ENCODE results near the gene SH3GL3.

The SH3GL3 gene

GRCh38 chr15:83515164-83515563, 68.0 kb downstream of the SH3GL3 start:
- Histone ChIP-seq H3K4me1 (ENCODE audit: control insufficient read depth, insufficient read depth, low read length) (peaks cover 4% of the 10 kb centered on the region), H3K36me3 (ENCODE audit: control insufficient read depth, insufficient read depth, low read length) (no peaks in the 10 kb centered on the region), H3K27me3 (ENCODE audit: control insufficient read depth, insufficient read depth, low read length) (peaks cover 26% of the 10 kb centered on the region), H3K9me3 (ENCODE audit: control insufficient read depth, insufficient read depth, low read length) (no peaks in the 10 kb centered on the region), H3K4me3 (ENCODE audit: low read depth, low read length) (no peak overlapping the region), H3K9ac (ENCODE audit: low read depth, low read length) (no peak overlapping the region)

DNA sequence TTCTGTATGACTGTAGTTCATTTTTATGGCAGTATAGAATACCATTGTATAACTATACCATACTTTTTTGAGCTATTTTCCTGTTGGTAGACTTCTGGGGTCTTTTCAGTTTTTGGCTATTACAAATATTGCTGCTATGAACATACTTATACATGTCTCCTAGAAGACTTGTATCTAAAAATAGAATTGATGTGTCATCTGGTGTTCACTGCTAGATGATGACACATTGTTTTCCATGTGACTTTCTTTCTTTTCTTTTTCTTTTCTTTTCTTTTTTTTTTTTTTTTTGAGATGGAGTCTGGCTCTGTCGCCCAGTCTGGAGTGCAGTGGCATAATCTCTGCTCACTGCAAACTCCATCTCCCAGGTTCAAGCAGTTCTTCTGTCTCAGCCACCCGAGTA, 69.8 kb downstream of the SH3GL3 start:
- Histone ChIP-seq H3K4me1 (ENCODE audit: control insufficient read depth, insufficient read depth, low read length) (peaks cover 3% of the 10 kb centered on the region), H3K27me3 (ENCODE audit: control insufficient read depth, insufficient read depth, low read length) (peaks cover 19% of the 10 kb centered on the region), H3K36me3 (ENCODE audit: control insufficient read depth, insufficient read depth, low read length) (no peaks in the 10 kb centered on the region), H3K9me3 (ENCODE audit: control insufficient read depth, insufficient read depth, low read length) (no peaks in the 10 kb centered on the region), H3K9ac (ENCODE audit: low read depth, low read length) (no peak overlapping the region), H3K4me3 (ENCODE audit: low read depth, low read length) (no peak overlapping the region)

GRCh38 chr15:83526319-83526718, 79.2 kb downstream of the SH3GL3 start:
- H3K36me3 ChIP-seq (ENCODE audit: control insufficient read depth, insufficient read depth, low read length): no peaks in the 10 kb centered on the region
- H3K27me3 ChIP-seq (ENCODE audit: control insufficient read depth, insufficient read depth, low read length): no peaks in the 10 kb centered on the region
- H3K9ac ChIP-seq (ENCODE audit: low read depth, low read length): no peak overlapping the region
- H3K4me1 ChIP-seq (ENCODE audit: control insufficient read depth, insufficient read depth, low read length): no peaks in the 10 kb centered on the region
- H3K9me3 ChIP-seq (ENCODE audit: control insufficient read depth, insufficient read depth, low read length): no peaks in the 10 kb centered on the region
- H3K4me3 ChIP-seq (ENCODE audit: low read depth, low read length): no peak overlapping the region

DNA sequence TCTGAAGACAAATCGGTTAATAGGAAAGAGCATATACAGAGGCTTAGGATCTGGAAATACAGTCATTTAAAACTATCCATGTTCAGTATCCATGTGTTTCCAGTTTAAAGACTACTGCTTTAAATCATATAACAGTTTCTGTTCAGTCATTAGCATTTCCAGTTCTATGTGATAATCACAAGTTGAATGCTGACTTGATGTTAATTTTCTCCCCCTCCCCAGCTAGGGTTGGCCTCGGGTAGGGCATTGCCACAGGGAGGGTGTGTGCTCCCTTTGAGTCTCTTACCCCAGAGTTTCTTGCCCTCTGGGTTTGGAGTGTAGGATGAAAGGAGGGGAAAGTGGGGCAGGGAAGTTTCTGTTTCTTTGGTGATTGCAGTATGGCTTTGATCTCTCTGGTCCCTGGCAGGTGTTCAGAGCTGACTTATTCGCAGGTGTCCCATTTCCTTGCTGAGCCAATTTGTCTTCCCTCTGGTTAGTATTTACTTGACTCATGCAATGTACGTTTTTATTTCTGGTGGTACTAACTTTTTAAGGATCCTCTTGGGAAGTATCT, 86.3 kb downstream of the SH3GL3 start:
- Histone ChIP-seq H3K36me3 (ENCODE audit: control insufficient read depth, insufficient read depth, low read length) (no peaks in the 10 kb centered on the region), H3K27me3 (ENCODE audit: control insufficient read depth, insufficient read depth, low read length) (no peaks in the 10 kb centered on the region), H3K4me3 (ENCODE audit: low read depth, low read length) (no peak overlapping the region), H3K9ac (ENCODE audit: low read depth, low read length) (no peak overlapping the region), H3K9me3 (ENCODE audit: control insufficient read depth, insufficient read depth, low read length) (no peaks in the 10 kb centered on the region), H3K4me1 (ENCODE audit: control insufficient read depth, insufficient read depth, low read length) (no peaks in the 10 kb centered on the region)

- Histone ChIP-seq H3K9ac (ENCODE audit: low read depth, low read length) (no peak overlapping the region), H3K4me1 (ENCODE audit: control insufficient read depth, insufficient read depth, low read length) (no peaks in the 10 kb centered on the region), H3K9me3 (ENCODE audit: control insufficient read depth, insufficient read depth, low read length) (no peaks in the 10 kb centered on the region), H3K27me3 (ENCODE audit: control insufficient read depth, insufficient read depth, low read length) (no peaks in the 10 kb centered on the region), H3K36me3 (ENCODE audit: control insufficient read depth, insufficient read depth, low read length) (no peaks in the 10 kb centered on the region), H3K4me3 (ENCODE audit: low read depth, low read length) (no peak overlapping the region)
These were observed 90.5 kb downstream of the SH3GL3 start for GRCh38 chr15:83537606-83538005.

DNA sequence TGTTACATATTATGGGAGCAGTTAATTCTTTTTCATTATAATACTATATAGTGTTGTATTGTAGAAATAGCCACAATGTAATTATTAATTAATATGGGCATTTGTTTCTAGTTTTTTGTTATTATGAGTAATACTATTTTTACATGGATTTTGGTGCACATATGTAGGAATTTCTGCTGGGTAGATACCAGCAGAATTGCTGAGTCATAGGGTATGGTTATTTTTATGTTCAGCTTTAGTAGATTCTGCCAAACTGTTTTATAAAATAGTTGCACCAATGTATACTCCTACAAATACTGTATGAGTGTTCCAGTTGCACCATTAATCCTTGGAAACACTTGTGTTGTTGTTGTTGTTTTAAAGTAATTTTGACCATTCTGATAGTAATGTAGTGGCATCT, 91.5 kb downstream of the SH3GL3 start:
- H3K36me3 ChIP-seq (ENCODE audit: control insufficient read depth, insufficient read depth, low read length): no peaks in the 10 kb centered on the region
- no peak overlapping the region for H3K4me3 ChIP-seq (ENCODE audit: low read depth, low read length)
- H3K27me3 ChIP-seq (ENCODE audit: control insufficient read depth, insufficient read depth, low read length): no peaks in the 10 kb centered on the region
- H3K4me1 ChIP-seq (ENCODE audit: control insufficient read depth, insufficient read depth, low read length): no peaks in the 10 kb centered on the region
- H3K9me3 ChIP-seq (ENCODE audit: control insufficient read depth, insufficient read depth, low read length): no peaks in the 10 kb centered on the region
- H3K9ac ChIP-seq (ENCODE audit: low read depth, low read length): no peak overlapping the region

GRCh38 chr15:83545804-83546511, 98.8 kb downstream of the SH3GL3 start:
- Histone ChIP-seq H3K27me3 (ENCODE audit: control insufficient read depth, insufficient read depth, low read length) (no peaks in the 10 kb centered on the region), H3K9ac (ENCODE audit: low read depth, low read length) (no peak overlapping the region)

DNA sequence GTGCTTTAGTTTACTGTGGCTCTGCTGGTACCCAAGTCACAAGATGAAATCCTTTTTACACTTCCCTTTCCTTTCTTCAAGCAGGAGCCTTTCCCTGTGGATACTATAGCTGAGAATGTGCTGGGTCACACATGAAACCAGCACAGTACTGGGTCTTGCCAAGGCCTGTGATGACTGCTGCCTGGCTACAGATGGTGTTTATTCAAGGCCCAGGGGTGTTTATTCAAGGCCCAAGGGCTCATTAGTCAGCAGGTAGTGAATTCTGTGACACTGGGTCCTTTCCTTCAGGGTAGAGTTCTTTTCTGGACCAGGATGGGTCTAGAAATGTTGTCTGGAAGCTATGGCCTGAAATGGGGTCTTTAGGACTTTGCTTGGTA, 99.4 kb downstream of the SH3GL3 start:
- Histone ChIP-seq H3K4me3 (ENCODE audit: low read depth, low read length) (no peak overlapping the region), H3K4me1 (ENCODE audit: control insufficient read depth, insufficient read depth, low read length) (peaks cover 9% of the 10 kb centered on the region), H3K9me3 (ENCODE audit: control insufficient read depth, insufficient read depth, low read length) (no peaks in the 10 kb centered on the region), H3K27me3 (ENCODE audit: control insufficient read depth, insufficient read depth, low read length) (no peaks in the 10 kb centered on the region), H3K9ac (ENCODE audit: low read depth, low read length) (no peak overlapping the region), H3K36me3 (ENCODE audit: control insufficient read depth, insufficient read depth, low read length) (no peaks in the 10 kb centered on the region)

More at GRCh38 chr15:83545804-83546511, 98.8 kb downstream of the SH3GL3 start:
- Histone ChIP-seq H3K9me3 (ENCODE audit: control insufficient read depth, insufficient read depth, low read length) (no peaks in the 10 kb centered on the region), H3K4me1 (ENCODE audit: control insufficient read depth, insufficient read depth, low read length) (peaks cover 9% of the 10 kb centered on the region), H3K36me3 (ENCODE audit: control insufficient read depth, insufficient read depth, low read length) (no peaks in the 10 kb centered on the region), H3K4me3 (ENCODE audit: low read depth, low read length) (no peak overlapping the region)

- H3K9me3 ChIP-seq (ENCODE audit: control insufficient read depth, insufficient read depth, low read length): no peaks in the 10 kb centered on the region
- no peaks in the 10 kb centered on the region for H3K27me3 ChIP-seq (ENCODE audit: control insufficient read depth, insufficient read depth, low read length)
- H3K4me3 ChIP-seq (ENCODE audit: low read depth, low read length): no peak overlapping the region
- H3K9ac ChIP-seq (ENCODE audit: low read depth, low read length): no peak overlapping the region
- no peaks in the 10 kb centered on the region for H3K36me3 ChIP-seq (ENCODE audit: control insufficient read depth, insufficient read depth, low read length)
- H3K4me1 ChIP-seq (ENCODE audit: control insufficient read depth, insufficient read depth, low read length): peaks cover 9% of the 10 kb centered on the region
These were observed 100.0 kb downstream of the SH3GL3 start for GRCh38 chr15:83547168-83547567.

DNA sequence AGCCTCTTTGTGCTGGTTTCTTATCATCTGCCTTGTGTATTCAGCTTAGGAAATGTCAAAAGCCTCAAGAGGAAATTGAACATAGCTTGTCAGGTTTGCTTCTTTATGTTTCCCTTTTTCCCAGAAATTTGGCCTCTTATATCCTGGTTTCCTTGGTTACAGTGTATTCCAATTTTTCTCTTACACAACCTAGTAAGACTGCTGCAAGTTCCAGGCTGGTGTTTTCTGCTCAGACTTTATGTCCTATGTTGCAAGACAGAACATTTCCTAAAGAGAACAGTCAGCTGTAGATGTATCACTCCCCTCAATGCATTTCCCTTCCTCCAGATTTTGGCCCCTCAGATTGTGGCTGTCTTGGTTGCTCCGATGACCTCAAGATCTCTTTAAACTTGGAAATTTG, 102.5 kb downstream of the SH3GL3 start:
- H3K9me3 ChIP-seq (ENCODE audit: control insufficient read depth, insufficient read depth, low read length): no peaks in the 10 kb centered on the region
- H3K36me3 ChIP-seq (ENCODE audit: control insufficient read depth, insufficient read depth, low read length): no peaks in the 10 kb centered on the region
- H3K27me3 ChIP-seq (ENCODE audit: control insufficient read depth, insufficient read depth, low read length): no peaks in the 10 kb centered on the region
- H3K9ac ChIP-seq (ENCODE audit: low read depth, low read length): no peak overlapping the region
- peaks cover 9% of the 10 kb centered on the region for H3K4me1 ChIP-seq (ENCODE audit: control insufficient read depth, insufficient read depth, low read length)
- H3K4me3 ChIP-seq (ENCODE audit: low read depth, low read length): no peak overlapping the region

- Histone ChIP-seq H3K27me3 (ENCODE audit: control insufficient read depth, insufficient read depth, low read length) (no peaks in the 10 kb centered on the region), H3K4me1 (ENCODE audit: control insufficient read depth, insufficient read depth, low read length) (no peaks in the 10 kb centered on the region), H3K4me3 (ENCODE audit: low read depth, low read length) (no peak overlapping the region), H3K36me3 (ENCODE audit: control insufficient read depth, insufficient read depth, low read length) (no peaks in the 10 kb centered on the region), H3K9me3 (ENCODE audit: control insufficient read depth, insufficient read depth, low read length) (no peaks in the 10 kb centered on the region), H3K9ac (ENCODE audit: low read depth, low read length) (no peak overlapping the region)
These were observed 107.4 kb downstream of the SH3GL3 start for GRCh38 chr15:83554558-83554957.

GRCh38 chr15:83555383-83555782, 108.2 kb downstream of the SH3GL3 start:
- Histone ChIP-seq H3K4me1 (ENCODE audit: control insufficient read depth, insufficient read depth, low read length) (no peaks in the 10 kb centered on the region), H3K4me3 (ENCODE audit: low read depth, low read length) (no peak overlapping the region), H3K36me3 (ENCODE audit: control insufficient read depth, insufficient read depth, low read length) (no peaks in the 10 kb centered on the region), H3K9me3 (ENCODE audit: control insufficient read depth, insufficient read depth, low read length) (no peaks in the 10 kb centered on the region), H3K27me3 (ENCODE audit: control insufficient read depth, insufficient read depth, low read length) (no peaks in the 10 kb centered on the region), H3K9ac (ENCODE audit: low read depth, low read length) (no peak overlapping the region)

Data from iPS-15b (cell line).